Measurements from ENCODE around the gene JMJD1C.
"Not testable (repeated sequence)": the region's sequence is repeated elsewhere in the genome, so short reads cannot be mapped to it uniquely, and the experiment has no call there.

The JMJD1C gene

GRCh38 chr10:63256009-63256773 is 209.6 kb downstream of the JMJD1C start:
- FAIRE-seq, result no peak

- no peak for FAIRE-seq
Measured at GRCh38 chr10:63255316-63255715, 210.5 kb downstream of the JMJD1C start.

- FAIRE-seq, result no peak
Measured at GRCh38 chr10:63253040-63253439, 212.7 kb downstream of the JMJD1C start.

GRCh38 chr10:63252095-63252762 is 213.5 kb downstream of the JMJD1C start:
- no peak for FAIRE-seq

GRCh38 chr10:63250032-63250431 is 215.7 kb downstream of the JMJD1C start:
- no peak for FAIRE-seq

GRCh38 chr10:63247771-63248170 is 218.0 kb downstream of the JMJD1C start:
- no peak for FAIRE-seq

GRCh38 chr10:63246356-63246755 is 219.4 kb downstream of the JMJD1C start:
- FAIRE-seq, result no peak

GRCh38 chr10:63241841-63242281 is 223.9 kb downstream of the JMJD1C start:
- no peak for FAIRE-seq

GRCh38 chr10:63240807-63241206 is 225.0 kb downstream of the JMJD1C start:
- no peak for FAIRE-seq

- FAIRE-seq, result no peak
Measured at GRCh38 chr10:63238501-63238900, 227.3 kb downstream of the JMJD1C start.

GRCh38 chr10:63237396-63237795 is 228.4 kb downstream of the JMJD1C start:
- no peak for FAIRE-seq

GRCh38 chr10:63236113-63236935 is 229.5 kb downstream of the JMJD1C start:
- peak; percentile 80 for FAIRE-seq

- not testable (repeated sequence) for FAIRE-seq
Measured at GRCh38 chr10:63235136-63235535, 230.6 kb downstream of the JMJD1C start.

- FAIRE-seq, result peak; percentile 17
Measured at GRCh38 chr10:63229161-63229560, 236.6 kb downstream of the JMJD1C start.

- FAIRE-seq, result no peak
Measured at GRCh38 chr10:63228237-63228636, 237.5 kb downstream of the JMJD1C start.

- no peak for FAIRE-seq
Measured at GRCh38 chr10:63227207-63227895, 238.4 kb downstream of the JMJD1C start.

- FAIRE-seq, result no peak
Measured at GRCh38 chr10:63224241-63224640, 241.5 kb downstream of the JMJD1C start.

GRCh38 chr10:63221950-63222349 is 243.8 kb downstream of the JMJD1C start:
- no peak for FAIRE-seq

GRCh38 chr10:63219749-63220148 is 246.0 kb downstream of the JMJD1C start:
- no peak for FAIRE-seq

GRCh38 chr10:63217120-63217605 is 248.6 kb downstream of the JMJD1C start:
- FAIRE-seq, result peak; percentile 90

GRCh38 chr10:63214571-63214970 is 251.2 kb downstream of the JMJD1C start:
- FAIRE-seq, result no peak

GRCh38 chr10:63213489-63213888 is 252.3 kb downstream of the JMJD1C start:
- FAIRE-seq, result no peak

All from G401.6 (cell line).